Smooth muscle cell (in vitro differentiated cells): Measurements from ENCODE around the gene NCBP2. TPM values are rescaled to one million over a fixed set of nuclear protein-coding genes. Genes with fewer than 3 reads are reported as not detected.
"Not testable (repeated sequence)": the region's sequence is repeated elsewhere in the genome, so short reads cannot be mapped to it uniquely, and the experiment has no call there.

Experiments used
- DNase-seq: peaks from one replicate; lab custom pipeline; 2025; ENCODE audit not compliant: unreplicated experiment; lab: John Stamatoyannopoulos, UW
- H2AFZ ChIP-seq: fragments of 200-600 bp; sonication (generic); 2 replicates; pipeline ENCODE4 v1.6.0; 2016; ENCODE audit warnings: antibody characterized with exemption, low read depth, mild to moderate bottlenecking
- H3F3A ChIP-seq: fragments of 200-600 bp; sonication (generic); 2 replicates; pipeline ENCODE4 v1.6.0; 2017; ENCODE audit warnings: antibody characterized with exemption, low read depth
- H3K27ac ChIP-seq: fragments of 200-600 bp; sonication (generic); 2 replicates; pipeline ENCODE4 v1.5.1; 2016; ENCODE audit warnings: low read depth, mild to moderate bottlenecking
- H3K27me3 ChIP-seq: fragments of 200-600 bp; sonication (generic); 2 replicates; pipeline ENCODE4 v1.6.1; 2016; ENCODE audit warnings: low read depth, mild to moderate bottlenecking
- H3K36me3 ChIP-seq: fragments of 200-600 bp; sonication (generic); 2 replicates; pipeline ENCODE4 v1.5.1; 2016; ENCODE audit warnings: low read depth
- H3K4me1 ChIP-seq: fragments of 200-600 bp; sonication (generic); 2 replicates; pipeline ENCODE4 v1.5.1; 2016; ENCODE audit warnings: low read depth
- H3K4me2 ChIP-seq: fragments of 200-600 bp; sonication (generic); 2 replicates; pipeline ENCODE4 v1.6.0; 2016; ENCODE audit warnings: mild to moderate bottlenecking
- H3K4me3 ChIP-seq: fragments of 200-600 bp; sonication (generic); 2 replicates; pipeline ENCODE4 v1.5.1; 2016; ENCODE audit warnings: mild to moderate bottlenecking
- H3K79me2 ChIP-seq: fragments of 200-600 bp; sonication (generic); 2 replicates; pipeline ENCODE4 v1.6.0; 2016; ENCODE audit warnings: low read depth, mild to moderate bottlenecking
- H3K9ac ChIP-seq: fragments of 200-600 bp; sonication (generic); 2 replicates; pipeline ENCODE4 v1.6.0; 2016; ENCODE audit warnings: low read depth
- H3K9me3 ChIP-seq: fragments of 200-600 bp; sonication (generic); replicated peaks from 2 replicates; pipeline ENCODE4 v1.5.1; 2016; ENCODE audit warnings: low read depth
- H4K20me1 ChIP-seq: fragments of 200-600 bp; sonication (generic); 2 replicates; pipeline ENCODE4 v1.6.0; 2016; ENCODE audit warnings: low read depth
- WGBS: methylation state at CpG from one replicate; pipeline ENCODE4 v1.1.7; 2016; ENCODE audit warnings: low lambda C conversion rate; 5-methylcytosine and 5-hydroxymethylcytosine counted together
- polyA plus RNA-seq: library from polyadenylated mRNA; unstranded; fragments of >200 nt; fragmentation: Nextera tagmentation; extraction: Ambion mirVana; gene quantifications from 2 replicates; pipeline ENCODE4 v1.2.1, GENCODE V29; 2016
- total RNA-seq: library from RNA; depleted of rRNA; stranded (reverse); fragments of >200 nt; gene quantifications from 2 replicates; pipeline ENCODE4 v1.2.3, GENCODE V29; 2014
- TF ChIP-seq, protein P1 (sequence below): fragments of 200-600 bp; sonication (generic); IDR thresholded peaks from 2 replicates; pipeline ENCODE4 v1.5.1; 2017; ENCODE audit warnings: borderline replicate concordance, mild to moderate bottlenecking, antibody characterized with exemption; ENCODE audit not compliant: insufficient read depth, poor library complexity, severe bottlenecking

Gene NCBP2
- total and polyA plus RNA-seq, 2 experiments from 2014 or later, result 47.0 to 69.3 TPM

DNA sequence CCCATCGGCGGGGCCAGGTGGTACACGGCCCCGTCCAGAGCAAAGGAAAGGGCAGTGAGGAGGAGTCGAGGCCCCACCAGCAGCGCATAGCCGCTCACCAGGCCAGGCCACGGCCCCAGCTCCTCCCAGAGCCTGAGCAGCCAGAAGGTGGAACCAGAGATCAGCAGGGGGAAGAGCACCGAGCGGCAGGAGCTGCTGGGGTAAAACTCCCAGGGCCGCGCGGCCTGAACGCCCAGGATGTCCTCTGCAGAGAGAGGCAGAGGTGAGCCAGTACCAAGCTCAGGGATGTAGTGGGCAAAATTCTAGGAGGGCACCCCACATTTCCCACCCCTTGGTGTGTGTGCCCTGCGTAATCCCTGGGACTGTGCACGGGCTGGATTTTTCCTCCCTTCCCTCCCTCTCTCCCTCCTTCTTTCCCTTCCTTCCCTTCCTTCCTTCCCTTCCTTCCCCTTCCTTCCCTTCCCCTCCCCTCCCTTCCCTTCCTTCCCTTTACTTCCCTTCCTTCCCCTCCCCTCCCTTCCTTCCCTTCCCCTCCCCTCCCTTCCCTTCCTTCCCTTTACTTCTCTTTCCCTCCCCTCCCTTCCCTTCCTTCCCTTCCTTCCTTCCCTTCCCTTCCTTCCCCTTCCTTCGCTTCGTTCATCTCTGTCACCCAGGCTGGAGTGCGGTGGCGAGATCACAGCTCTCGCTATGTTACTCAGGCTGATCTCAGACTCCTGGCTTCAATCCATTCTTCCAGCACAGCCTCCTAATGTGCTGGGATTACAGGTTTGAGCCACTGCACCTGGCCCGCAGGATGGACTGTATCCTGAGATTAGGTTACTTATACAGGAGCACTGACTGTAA, 6.3 kb upstream of the NCBP2 start:
- Histone ChIP-seq H3K9ac (no peak overlapping the region), H3K4me1 (peaks cover 1% of the 10 kb centered on the region), H4K20me1 (no peaks in the 10 kb centered on the region), H3K4me3 (no peak overlapping the region), H3K4me2 (no peak overlapping the region), H2AFZ (no peak overlapping the region), H3K9me3 (no peaks in the 10 kb centered on the region), H3K27ac (no peak overlapping the region), H3K27me3 (peaks cover 2% of the 10 kb centered on the region), H3K79me2 (peaks cover 2% of the 10 kb centered on the region), H3K36me3 (no peaks in the 10 kb centered on the region), H3F3A (no peaks in the 10 kb centered on the region)
- DNase-seq, result no peak
- WGBS, result 63% methylated on average over 19 of the region's 22 CpGs
- TF ChIP-seq, protein P1, sequence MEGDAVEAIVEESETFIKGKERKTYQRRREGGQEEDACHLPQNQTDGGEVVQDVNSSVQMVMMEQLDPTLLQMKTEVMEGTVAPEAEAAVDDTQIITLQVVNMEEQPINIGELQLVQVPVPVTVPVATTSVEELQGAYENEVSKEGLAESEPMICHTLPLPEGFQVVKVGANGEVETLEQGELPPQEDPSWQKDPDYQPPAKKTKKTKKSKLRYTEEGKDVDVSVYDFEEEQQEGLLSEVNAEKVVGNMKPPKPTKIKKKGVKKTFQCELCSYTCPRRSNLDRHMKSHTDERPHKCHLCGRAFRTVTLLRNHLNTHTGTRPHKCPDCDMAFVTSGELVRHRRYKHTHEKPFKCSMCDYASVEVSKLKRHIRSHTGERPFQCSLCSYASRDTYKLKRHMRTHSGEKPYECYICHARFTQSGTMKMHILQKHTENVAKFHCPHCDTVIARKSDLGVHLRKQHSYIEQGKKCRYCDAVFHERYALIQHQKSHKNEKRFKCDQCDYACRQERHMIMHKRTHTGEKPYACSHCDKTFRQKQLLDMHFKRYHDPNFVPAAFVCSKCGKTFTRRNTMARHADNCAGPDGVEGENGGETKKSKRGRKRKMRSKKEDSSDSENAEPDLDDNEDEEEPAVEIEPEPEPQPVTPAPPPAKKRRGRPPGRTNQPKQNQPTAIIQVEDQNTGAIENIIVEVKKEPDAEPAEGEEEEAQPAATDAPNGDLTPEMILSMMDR, result no peak

DNA sequence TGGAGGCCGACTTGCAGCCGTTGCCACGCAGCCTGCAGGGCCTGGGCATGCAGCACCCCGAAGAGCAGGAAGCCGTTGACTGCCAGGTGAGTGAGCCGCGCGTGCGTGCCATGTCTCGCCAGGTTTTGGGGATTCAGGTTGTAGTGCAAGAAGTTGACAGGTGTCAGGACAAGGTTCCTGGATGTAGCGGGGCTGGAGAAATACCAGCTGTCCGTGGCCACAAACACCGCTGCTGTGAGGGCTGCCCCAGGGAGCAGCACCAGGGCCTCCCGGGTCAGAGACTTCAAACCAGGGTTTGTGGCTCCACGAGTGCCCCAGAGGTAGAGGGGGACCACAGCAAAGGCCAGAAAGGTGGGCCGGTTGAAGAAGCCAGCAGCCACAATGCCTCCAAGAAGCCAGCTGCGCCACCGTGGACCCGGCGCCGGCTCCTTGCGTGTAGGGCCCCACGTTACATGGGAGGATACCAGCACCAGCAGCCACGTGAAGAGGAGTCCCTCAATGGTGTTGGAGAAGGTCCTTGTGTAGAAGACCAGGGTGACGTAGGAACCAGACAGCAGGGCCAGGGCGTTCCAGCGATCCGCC, 5.6 kb upstream of the NCBP2 start:
- no peak overlapping the region for H3K27ac ChIP-seq
- H3K79me2 ChIP-seq, result peaks cover 10% of the 10 kb centered on the region
- H3F3A ChIP-seq, result no peaks in the 10 kb centered on the region
- no peaks in the 10 kb centered on the region for H3K27me3 ChIP-seq
- no peaks in the 10 kb centered on the region for H3K9me3 ChIP-seq
- H3K36me3 ChIP-seq, result no peaks in the 10 kb centered on the region
- DNase-seq, result no peak
- no peaks in the 10 kb centered on the region for H4K20me1 ChIP-seq
- TF ChIP-seq, protein P1, result no peak
- no peak overlapping the region for H3K4me3 ChIP-seq
- H2AFZ ChIP-seq, result no peak overlapping the region
- H3K4me1 ChIP-seq, result peaks cover 6% of the 10 kb centered on the region
- no peak overlapping the region for H3K4me2 ChIP-seq
- 91% methylated on average over 26 of the region's 28 CpGs for WGBS
- H3K9ac ChIP-seq, result no peak overlapping the region

DNA sequence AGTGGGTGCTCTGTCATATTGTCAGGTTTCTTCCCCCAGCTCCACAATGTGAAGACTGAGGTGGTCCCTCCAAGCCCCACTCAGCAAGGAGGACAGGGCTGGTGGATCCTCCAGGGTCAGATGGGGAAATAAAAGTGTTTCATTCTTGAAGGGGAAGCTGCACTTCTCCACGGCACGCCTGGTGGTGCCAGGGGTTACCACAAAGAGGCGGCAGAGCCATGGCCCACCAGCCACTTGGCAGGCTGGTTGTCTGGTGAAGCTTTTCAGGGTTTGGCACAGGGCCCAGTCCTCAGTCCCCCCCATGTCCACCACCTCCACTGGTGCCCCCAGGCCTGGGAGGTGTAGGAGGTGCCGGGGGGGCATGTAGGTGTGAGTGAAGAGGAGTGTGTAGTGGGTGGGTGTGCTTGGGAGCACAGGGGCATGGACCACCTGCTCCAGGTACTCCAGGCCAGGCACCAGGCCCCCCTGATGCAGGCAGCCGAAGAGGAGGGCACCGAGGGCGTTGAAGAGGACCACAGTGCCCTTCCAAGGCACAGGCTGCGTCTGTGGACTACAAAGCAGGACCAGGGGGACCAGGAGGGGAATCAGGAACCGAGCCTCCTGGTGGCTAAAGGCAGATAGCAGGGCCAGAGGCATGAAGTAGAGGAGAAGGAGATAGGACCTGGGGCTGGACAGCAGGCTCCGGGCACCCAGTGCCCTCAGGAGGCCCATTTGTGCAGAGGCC, 5.0 kb upstream of the NCBP2 start:
- no peaks in the 10 kb centered on the region for H3F3A ChIP-seq
- no peak overlapping the region for H2AFZ ChIP-seq
- H3K36me3 ChIP-seq, result no peaks in the 10 kb centered on the region
- no peak overlapping the region for H3K4me2 ChIP-seq
- TF ChIP-seq, protein P1, result no peak
- no peak overlapping the region for H3K4me3 ChIP-seq
- no peaks in the 10 kb centered on the region for H4K20me1 ChIP-seq
- no peaks in the 10 kb centered on the region for H3K9me3 ChIP-seq
- H3K27ac ChIP-seq, result no peak overlapping the region
- peaks cover 6% of the 10 kb centered on the region for H3K4me1 ChIP-seq
- no peak for DNase-seq
- 86% methylated on average over 10 of the region's 10 CpGs for WGBS
- H3K27me3 ChIP-seq, result no peaks in the 10 kb centered on the region
- H3K9ac ChIP-seq, result no peak overlapping the region
- H3K79me2 ChIP-seq, result peaks cover 12% of the 10 kb centered on the region

DNA sequence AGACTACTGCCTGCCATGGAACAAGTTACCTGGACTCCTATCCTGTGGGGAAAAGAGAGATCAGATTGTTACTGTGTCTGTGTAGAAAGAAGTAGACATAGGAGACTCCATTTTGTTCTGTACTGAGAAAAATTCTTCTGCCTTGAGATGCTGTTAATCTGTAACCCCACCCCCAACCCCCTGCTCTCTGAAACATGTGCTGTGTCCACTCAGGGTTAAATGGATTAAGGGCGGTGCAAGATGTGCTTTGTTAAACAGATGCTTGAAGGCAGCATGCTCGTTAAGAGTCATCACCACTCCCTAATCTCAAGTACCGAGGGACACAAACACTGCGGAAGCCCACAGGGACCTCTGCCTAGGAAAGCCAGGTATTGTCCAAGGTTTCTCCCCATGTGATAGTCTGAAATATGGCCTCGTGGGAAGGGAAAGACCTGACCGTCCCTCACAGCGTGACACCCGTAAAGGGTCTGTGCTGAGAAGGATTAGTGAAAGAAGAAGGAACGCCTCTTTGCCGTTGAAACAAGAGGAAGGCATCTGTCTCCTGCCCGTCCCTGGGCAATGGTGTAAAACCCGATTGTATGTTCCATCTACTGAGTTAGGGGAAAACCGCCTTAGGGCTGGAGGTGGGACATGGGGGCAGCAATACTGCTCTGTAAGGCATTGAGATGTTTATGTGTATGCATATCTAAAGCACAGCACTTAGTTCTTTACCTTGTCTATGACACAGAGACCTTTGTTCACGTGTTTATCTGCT, 1.9 kb upstream of the NCBP2 start:
- not testable (repeated sequence) for H3F3A ChIP-seq, H3K27ac ChIP-seq, DNase-seq, H3K4me1 ChIP-seq, H3K9me3 ChIP-seq, H3K36me3 ChIP-seq, H4K20me1 ChIP-seq, H2AFZ ChIP-seq, H3K27me3 ChIP-seq, H3K9ac ChIP-seq
- peaks cover 38% of the 10 kb centered on the region for H3K79me2 ChIP-seq
- WGBS, result 85% methylated on average over 14 of the region's 14 CpGs
- peak overlapping the region; percentile 92 for H3K4me2 ChIP-seq
- H3K4me3 ChIP-seq, result peak overlapping the region; percentile 72
